ENCODE measurements around the gene RNF212B.

RNF212B gene

GRCh38 chr14:23320584-23321571, 83.1 kb downstream of the RNF212B start, which contains the start of gene PABPN1:
Gene PABPN1 (plus strand): TSS chr14:23321457. CDS start chr14:23321470, 13 bp downstream.
- TF ChIP-seq SPI1 (IDR thresholded peaks at IDR 0.05; ENCODE audit: borderline replicate concordance, low read depth) (no peak), POLR2AphosphoS5 (IDR thresholded peaks at IDR 0.05; ENCODE audit: low read depth) (peak; percentile 82), GABPA (IDR thresholded peaks at IDR 0.05; ENCODE audit: low read depth) (peak; percentile 66)
- no peaks in the 10 kb centered on the region for H3K27me3 ChIP-seq (ENCODE audit: insufficient read depth, poor library complexity, severe bottlenecking)
- DNase-seq (ENCODE audit: low read depth in 1 of 2, low spot score in 1 of 2), result peak; percentile 99 to 100
- H3K4me3 ChIP-seq (replicated peaks; ENCODE audit: insufficient read depth, low read length), result peak within 1 kb of the TSS; percentile 79
- H3K27ac ChIP-seq (replicated peaks), result peak within 1 kb of the TSS; percentile 93

GRCh38 chr14:23321572-23322547, 84.1 kb downstream of the RNF212B start:
- DNase-seq (ENCODE audit: low read depth in 1 of 2, low spot score in 1 of 2), result peak in 1 of 2 experiments; percentile 33
- Histone ChIP-seq H3K4me3 (replicated peaks; ENCODE audit: insufficient read depth, low read length) (peak overlapping the region; percentile 79), H3K27ac (replicated peaks) (peak overlapping the region; percentile 93), H3K27me3 (ENCODE audit: insufficient read depth, poor library complexity, severe bottlenecking) (no peaks in the 10 kb centered on the region)
- TF ChIP-seq POLR2AphosphoS5 (IDR thresholded peaks at IDR 0.05; ENCODE audit: low read depth) (peak; percentile 66), GABPA (IDR thresholded peaks at IDR 0.05; ENCODE audit: low read depth) (no peak)
